ENCODE data around the gene BCAS4.

DNA sequence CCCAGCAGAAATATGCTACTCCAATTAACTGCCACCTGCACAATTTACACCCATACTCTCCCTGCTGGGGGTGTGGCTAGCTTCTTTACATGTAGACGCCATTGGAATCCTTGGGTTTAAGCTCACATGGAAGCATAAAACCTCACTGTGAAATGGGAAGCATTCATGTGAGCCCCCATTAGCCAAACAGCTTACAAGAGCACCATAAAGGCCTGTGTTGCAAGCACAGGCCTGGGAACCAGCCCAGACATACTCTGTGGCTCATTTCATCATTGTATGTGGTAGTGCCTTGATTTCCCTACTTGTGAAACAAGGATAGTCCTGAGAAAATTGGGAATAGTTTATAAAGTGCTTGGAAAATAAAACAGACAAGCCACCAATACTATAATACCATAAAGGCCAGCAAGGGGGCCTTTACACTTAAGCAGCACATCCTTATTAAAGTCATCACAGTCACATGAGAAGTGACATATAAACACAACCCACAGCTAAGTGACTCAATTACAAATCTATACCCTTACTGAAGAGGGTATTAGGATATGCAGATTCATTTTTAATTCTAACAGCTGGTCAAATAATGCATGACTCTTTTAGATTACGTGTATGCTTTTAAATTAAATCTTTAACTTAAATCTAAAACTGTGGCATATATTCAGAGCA lies 129.5 kb downstream of the BCAS4 start:
- TF ChIP-seq CTCF (conservative IDR thresholded peaks at IDR 0.05) (no peak), ZFX (IDR thresholded peaks at IDR 0.05) (no peak)
